Upper lobe of right lung (tissue), 1 donor: Measurements from ENCODE around the gene DYRK1A. TPM values are rescaled to one million over a fixed set of nuclear protein-coding genes. Genes with fewer than 3 reads are reported as not detected.

Experiments
- ATAC-seq: fragments of 200-7000 bp; cut with Tn5 transposase; one replicate; pipeline ENCODE4 v1.9.1; 2020; ENCODE audit warnings: mild to moderate bottlenecking, moderate library complexity
- DNase-seq: peaks from one replicate; pipeline ENCODE4 v3.0.0-alpha.2; 2020
- H3K27ac ChIP-seq: fragments of 200-600 bp; one replicate; pipeline ENCODE4 v1.8.0; 2022
- H3K27me3 ChIP-seq: fragments of 200-600 bp; one replicate; pipeline ENCODE4 v1.8.0; 2022; ENCODE audit warnings: mild to moderate bottlenecking
- H3K36me3 ChIP-seq: fragments of 200-600 bp; one replicate; pipeline ENCODE4 v1.8.0; 2022
- H3K4me1 ChIP-seq: fragments of 200-600 bp; one replicate; pipeline ENCODE4 v1.8.0; 2022
- H3K4me3 ChIP-seq: fragments of 200-600 bp; one replicate; pipeline ENCODE4 v1.8.0; 2022; ENCODE audit warnings: mild to moderate bottlenecking
- H3K9me3 ChIP-seq: fragments of 200-600 bp; one replicate; pipeline ENCODE4 v1.8.0; 2022
- intact Hi-C: fragments of 100-400 bp; cut with DNase I; formaldehyde crosslinking; loops from one replicate; pipeline ENCODE4 v1.11.0; 2022
- total RNA-seq: library from RNA; stranded (reverse); fragmentation: NEBNext Ultra II Directional; extraction: Animal tissue kit (Norgen Biotek cat#: 25700); gene quantifications from one replicate; pipeline ENCODE4 v1.2.1, GENCODE V29; 2021
- TF ChIP-seq, protein P1 (sequence below): fragments of 200-600 bp; IDR thresholded peaks from one replicate; pipeline ENCODE4 v1.8.0; 2022; ENCODE audit warnings: antibody characterized with exemption
- donor health status: DM: no; HTN: yes; CAD: no; lungs with severe emphysema.

Gene DYRK1A
- total RNA-seq, 1 donor from 2014 or later, result 70.9 TPM

DNA sequence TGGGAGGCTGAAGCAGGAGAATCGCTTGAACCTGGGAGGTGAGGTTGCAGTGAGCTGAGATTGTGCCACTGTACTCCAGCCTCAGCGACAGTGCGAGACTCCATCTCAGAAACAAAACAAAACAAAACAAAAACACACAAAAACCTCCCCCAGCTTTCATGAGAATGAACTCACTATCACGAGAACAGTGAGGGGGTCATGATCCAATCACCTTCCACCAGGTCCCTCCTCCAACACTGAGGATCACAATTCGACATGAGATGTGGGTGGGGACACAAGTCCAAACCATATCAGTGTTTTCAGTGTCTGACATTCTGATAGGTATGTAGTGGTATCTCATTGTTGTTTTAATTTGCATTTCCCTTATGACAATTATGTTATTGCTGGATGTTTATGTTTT lies 31.5 kb upstream of the DYRK1A start:
- no peaks in the 10 kb centered on the region for H3K36me3 ChIP-seq
- TF ChIP-seq, protein P1, sequence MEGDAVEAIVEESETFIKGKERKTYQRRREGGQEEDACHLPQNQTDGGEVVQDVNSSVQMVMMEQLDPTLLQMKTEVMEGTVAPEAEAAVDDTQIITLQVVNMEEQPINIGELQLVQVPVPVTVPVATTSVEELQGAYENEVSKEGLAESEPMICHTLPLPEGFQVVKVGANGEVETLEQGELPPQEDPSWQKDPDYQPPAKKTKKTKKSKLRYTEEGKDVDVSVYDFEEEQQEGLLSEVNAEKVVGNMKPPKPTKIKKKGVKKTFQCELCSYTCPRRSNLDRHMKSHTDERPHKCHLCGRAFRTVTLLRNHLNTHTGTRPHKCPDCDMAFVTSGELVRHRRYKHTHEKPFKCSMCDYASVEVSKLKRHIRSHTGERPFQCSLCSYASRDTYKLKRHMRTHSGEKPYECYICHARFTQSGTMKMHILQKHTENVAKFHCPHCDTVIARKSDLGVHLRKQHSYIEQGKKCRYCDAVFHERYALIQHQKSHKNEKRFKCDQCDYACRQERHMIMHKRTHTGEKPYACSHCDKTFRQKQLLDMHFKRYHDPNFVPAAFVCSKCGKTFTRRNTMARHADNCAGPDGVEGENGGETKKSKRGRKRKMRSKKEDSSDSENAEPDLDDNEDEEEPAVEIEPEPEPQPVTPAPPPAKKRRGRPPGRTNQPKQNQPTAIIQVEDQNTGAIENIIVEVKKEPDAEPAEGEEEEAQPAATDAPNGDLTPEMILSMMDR, result no peak
- H3K4me3 ChIP-seq, result no peak overlapping the region
- H3K9me3 ChIP-seq, result no peaks in the 10 kb centered on the region
- DNase-seq (no peak), ATAC-seq (no peak)
- no peak overlapping the region for H3K27ac ChIP-seq
- no peaks in the 10 kb centered on the region for H3K27me3 ChIP-seq
- intact Hi-C loops, result no loop called here
- H3K4me1 ChIP-seq, result peaks cover 19% of the 10 kb centered on the region

DNA sequence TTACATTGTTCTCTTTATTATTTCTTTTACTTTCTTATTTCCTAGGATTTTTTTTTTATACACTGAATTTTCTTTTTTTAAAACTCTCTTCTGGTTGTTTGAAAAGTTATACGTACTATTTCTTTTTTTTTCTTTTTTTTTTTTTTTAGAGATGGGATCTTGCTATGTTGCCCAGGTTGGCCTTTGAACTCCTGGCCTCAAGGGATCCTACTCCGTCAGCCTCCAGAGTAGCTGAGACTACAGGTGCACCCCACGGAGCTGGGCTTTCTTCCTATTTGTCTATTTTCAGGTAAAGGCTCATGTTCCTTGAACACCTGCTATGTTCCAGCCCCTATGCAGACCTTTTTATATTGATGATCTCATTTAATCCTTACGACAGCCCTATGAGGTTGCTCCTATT lies 29.4 kb upstream of the DYRK1A start:
- no peak overlapping the region for H3K27ac ChIP-seq
- ATAC-seq (no peak), DNase-seq (no peak)
- H3K36me3 ChIP-seq, result no peaks in the 10 kb centered on the region
- peaks cover 19% of the 10 kb centered on the region for H3K4me1 ChIP-seq
- no peak overlapping the region for H3K4me3 ChIP-seq
- H3K27me3 ChIP-seq, result no peaks in the 10 kb centered on the region
- TF ChIP-seq, protein P1, result no peak
- intact Hi-C loops, result no loop called here
- no peaks in the 10 kb centered on the region for H3K9me3 ChIP-seq

DNA sequence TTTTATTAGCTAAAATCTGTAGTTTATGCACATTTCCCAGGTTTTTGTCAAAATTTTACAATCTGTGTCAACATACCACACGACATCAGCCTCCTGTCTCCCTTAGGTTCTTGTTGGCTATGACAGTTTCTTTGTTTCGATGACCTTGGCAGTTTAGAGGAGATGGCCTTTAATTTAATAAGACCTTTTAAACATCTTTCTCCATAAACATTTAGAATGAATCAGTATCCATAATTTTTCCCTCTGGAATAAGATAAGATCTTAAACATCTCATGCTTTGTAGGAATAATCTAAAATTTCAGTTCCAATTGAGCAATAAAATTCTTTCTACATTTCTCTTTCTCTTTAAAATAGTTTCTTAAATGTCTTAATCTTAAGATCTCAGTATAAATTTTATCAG lies 28.7 kb upstream of the DYRK1A start:
- peaks cover 19% of the 10 kb centered on the region for H3K4me1 ChIP-seq
- no peaks in the 10 kb centered on the region for H3K9me3 ChIP-seq
- H3K27me3 ChIP-seq, result no peaks in the 10 kb centered on the region
- ATAC-seq (no peak), DNase-seq (no peak)
- intact Hi-C loops, result no loop called here
- no peak overlapping the region for H3K27ac ChIP-seq
- H3K4me3 ChIP-seq, result no peak overlapping the region
- TF ChIP-seq, protein P1, result no peak
- H3K36me3 ChIP-seq, result no peaks in the 10 kb centered on the region

DNA sequence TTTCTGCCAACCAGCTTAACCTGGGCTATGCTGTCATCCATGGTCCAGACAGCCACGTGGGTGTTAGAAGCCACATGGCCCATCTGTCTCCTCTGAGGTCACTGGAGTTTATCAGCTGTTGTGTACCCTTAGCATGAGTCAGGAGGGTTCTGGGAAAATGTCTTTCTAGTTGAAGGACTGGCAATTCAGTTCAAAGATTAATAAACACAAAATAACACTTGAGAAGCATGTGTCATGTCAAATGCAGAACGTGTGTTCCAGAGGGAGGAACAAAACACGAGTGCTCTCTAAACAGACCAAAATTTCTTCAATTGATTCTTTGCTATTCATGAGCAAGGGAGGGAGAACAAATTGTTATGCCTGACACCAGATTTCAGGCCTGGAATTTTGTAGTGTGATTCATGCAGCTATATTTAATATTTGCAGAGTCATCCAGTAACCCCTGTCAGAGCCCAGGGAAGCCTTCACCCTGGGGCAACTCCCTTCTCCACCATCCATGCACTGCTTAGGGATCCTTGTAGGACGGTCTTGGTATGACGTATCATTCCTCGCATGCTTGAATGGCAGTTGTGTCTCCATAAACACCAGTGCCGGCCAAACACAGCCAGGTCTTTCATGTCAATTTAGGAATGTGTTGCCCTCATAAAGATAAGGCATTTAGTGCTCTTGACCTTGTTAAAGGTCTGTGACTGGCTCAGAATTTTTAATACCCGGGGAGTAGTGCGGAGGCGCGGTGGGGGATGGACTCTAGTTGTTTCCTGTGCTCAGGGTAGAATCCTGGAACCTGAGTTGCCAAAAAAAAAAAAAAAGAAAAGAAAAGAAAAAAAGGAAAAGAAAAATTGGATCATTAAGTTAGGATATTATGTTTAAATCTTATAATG lies 27.7 kb upstream of the DYRK1A start:
- H3K4me1 ChIP-seq, result peaks cover 19% of the 10 kb centered on the region

DNA sequence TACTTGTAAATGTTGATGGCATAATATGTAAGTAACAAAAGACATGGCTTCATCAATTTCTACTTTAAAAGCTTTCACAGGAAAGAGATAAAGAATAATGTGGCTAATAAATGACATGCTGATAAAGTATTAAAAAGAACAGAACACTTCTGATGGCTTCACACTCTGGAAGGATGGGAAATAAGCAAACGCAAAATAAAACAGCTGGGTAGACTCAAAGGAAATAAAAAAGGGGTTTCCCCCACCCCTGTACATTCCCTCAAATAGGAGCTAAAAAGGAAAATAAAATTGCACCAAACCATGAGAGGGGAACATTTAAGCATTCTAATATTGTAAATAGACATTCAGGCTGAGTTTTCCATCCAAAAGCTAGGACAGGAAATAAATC lies 27.0 kb upstream of the DYRK1A start:
- TF ChIP-seq, protein P1, result no peak
- peaks cover 19% of the 10 kb centered on the region for H3K4me1 ChIP-seq
- no peaks in the 10 kb centered on the region for H3K9me3 ChIP-seq
- no peaks in the 10 kb centered on the region for H3K36me3 ChIP-seq
- no peak overlapping the region for H3K4me3 ChIP-seq
- peak overlapping the region; percentile 59 for H3K27ac ChIP-seq
- no peak for DNase-seq
- no peaks in the 10 kb centered on the region for H3K27me3 ChIP-seq
- no peak for ATAC-seq
- intact Hi-C loops, result no loop called here

More for the DNA sequence above, 27.7 kb upstream of the DYRK1A start:
- peak; percentile 94 for ATAC-seq
- Histone ChIP-seq H3K36me3 (no peaks in the 10 kb centered on the region), H3K27me3 (no peaks in the 10 kb centered on the region), H3K27ac (peak overlapping the region; percentile 59), H3K9me3 (no peaks in the 10 kb centered on the region), H3K4me3 (peak overlapping the region; percentile 8)
- DNase-seq, result no peak
- intact Hi-C loops, result no loop called here
- TF ChIP-seq, protein P1, result no peak
